NCI-H510A treated with DMSO at 0.1 percent for 48 hours (cell line): ENCODE data around the gene PAM.
"Not testable (repeated sequence)": the region's sequence is repeated elsewhere in the genome, so short reads cannot be mapped to it uniquely, and the experiment has no call there.

Experiments
- DNase-seq: peaks from one replicate; lab custom pipeline; 2025; lab: John Stamatoyannopoulos, UW

PAM gene

GRCh38 chr5:102902135-102902448 is 147.0 kb downstream of the PAM start:
- peak; percentile 12 for DNase-seq

- peak; percentile 41 for DNase-seq
Measured at GRCh38 chr5:102902647-102903046, 147.5 kb downstream of the PAM start.

GRCh38 chr5:102903074-102903871 is 148.2 kb downstream of the PAM start:
- peak; percentile 41 for DNase-seq

GRCh38 chr5:102905056-102905455 is 150.0 kb downstream of the PAM start:
- DNase-seq = no peak

- not testable (repeated sequence) for DNase-seq
Measured at GRCh38 chr5:102907099-102907498, 152.0 kb downstream of the PAM start.

GRCh38 chr5:102910240-102911226 is 155.4 kb downstream of the PAM start:
- no peak for DNase-seq

- DNase-seq = no peak
Measured at GRCh38 chr5:102911973-102912372, 156.9 kb downstream of the PAM start.

- no peak for DNase-seq
Measured at GRCh38 chr5:102916109-102916508, 161.0 kb downstream of the PAM start.

- no peak for DNase-seq
Measured at GRCh38 chr5:102918986-102919610, 164.0 kb downstream of the PAM start.

GRCh38 chr5:102920762-102921161 is 165.7 kb downstream of the PAM start:
- no peak for DNase-seq

- DNase-seq = no peak
Measured at GRCh38 chr5:102921341-102922044, 166.4 kb downstream of the PAM start.

- no peak for DNase-seq
Measured at GRCh38 chr5:102922111-102922720, 167.1 kb downstream of the PAM start.

- no peak for DNase-seq
Measured at GRCh38 chr5:102922799-102923477, 167.8 kb downstream of the PAM start.

- no peak for DNase-seq
Measured at GRCh38 chr5:102924963-102925362, 169.9 kb downstream of the PAM start.

GRCh38 chr5:102927007-102927406 is 171.9 kb downstream of the PAM start:
- no peak for DNase-seq

- DNase-seq = no peak
Measured at GRCh38 chr5:102930244-102930643, 175.1 kb downstream of the PAM start.

GRCh38 chr5:102931085-102931725 is 176.1 kb downstream of the PAM start:
- DNase-seq = no peak

- no peak for DNase-seq
Measured at GRCh38 chr5:102932781-102933180, 177.7 kb downstream of the PAM start.

GRCh38 chr5:102933316-102933715 is 178.2 kb downstream of the PAM start:
- DNase-seq = no peak

GRCh38 chr5:102933721-102934459 is 178.8 kb downstream of the PAM start:
- DNase-seq = no peak
